ENCODE results near the gene SPRING1.
"Not testable (repeated sequence)": the region's sequence is repeated elsewhere in the genome, so short reads cannot be mapped to it uniquely, and the experiment has no call there.

Gene SPRING1

GRCh38 chr12:116760622-116761020, 22.8 kb upstream of the SPRING1 start:
- H3K4me3 ChIP-seq (ENCODE audit: low read depth, low read length), result no peak overlapping the region
- TF ChIP-seq CTCF (IDR thresholded peaks at IDR 0.05; ENCODE audit: low read depth, low read length, missing control alignments), result no peak
- DNase-seq (ENCODE audit: low read depth), result no peak

DNA sequence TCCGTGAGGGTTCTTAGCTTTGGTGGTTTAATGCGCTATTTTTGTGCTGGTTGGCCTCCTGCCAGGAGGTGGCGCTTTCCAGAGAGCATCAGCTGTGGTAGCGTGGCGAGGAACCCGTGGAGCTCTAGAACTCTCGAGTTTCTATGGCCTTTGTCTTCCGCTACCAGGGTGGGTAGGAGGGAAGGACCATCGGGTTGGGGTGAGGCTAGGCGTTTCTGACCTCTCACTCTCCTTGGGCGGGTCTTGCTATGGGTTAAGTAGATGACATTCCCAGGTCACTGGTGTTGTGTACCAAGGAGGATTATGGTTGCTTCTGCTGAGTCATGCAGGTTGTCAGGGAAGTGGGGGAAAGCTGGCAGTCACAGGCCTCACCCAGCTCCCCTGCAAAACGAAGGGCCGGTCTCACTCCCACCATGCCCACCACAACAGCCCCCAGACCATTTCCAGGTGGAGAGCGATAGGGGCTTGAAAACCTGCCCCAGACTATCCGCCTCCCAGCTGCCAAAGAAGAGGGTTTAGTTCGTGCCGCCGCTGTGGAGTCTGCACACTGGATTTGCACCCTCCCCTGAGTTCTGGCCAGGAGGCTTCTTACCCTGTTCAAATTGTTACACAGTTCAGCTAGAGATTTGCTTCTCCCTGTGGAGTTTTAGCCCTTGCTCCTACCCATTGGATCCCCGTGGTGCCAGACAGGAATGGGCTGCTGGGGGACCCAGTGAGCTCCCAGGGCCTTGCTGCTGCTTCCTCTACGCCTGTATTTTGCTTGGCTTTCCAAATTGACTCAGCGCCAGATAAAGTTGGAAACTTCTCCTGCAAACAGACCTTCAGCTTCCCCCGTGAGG, 22.1 kb upstream of the SPRING1 start:
- no peak for TF ChIP-seq CTCF (IDR thresholded peaks at IDR 0.05; ENCODE audit: low read depth, low read length, missing control alignments)
- no peak for DNase-seq (ENCODE audit: low read depth)
- H3K4me3 ChIP-seq (ENCODE audit: low read depth, low read length), result no peak overlapping the region

DNA sequence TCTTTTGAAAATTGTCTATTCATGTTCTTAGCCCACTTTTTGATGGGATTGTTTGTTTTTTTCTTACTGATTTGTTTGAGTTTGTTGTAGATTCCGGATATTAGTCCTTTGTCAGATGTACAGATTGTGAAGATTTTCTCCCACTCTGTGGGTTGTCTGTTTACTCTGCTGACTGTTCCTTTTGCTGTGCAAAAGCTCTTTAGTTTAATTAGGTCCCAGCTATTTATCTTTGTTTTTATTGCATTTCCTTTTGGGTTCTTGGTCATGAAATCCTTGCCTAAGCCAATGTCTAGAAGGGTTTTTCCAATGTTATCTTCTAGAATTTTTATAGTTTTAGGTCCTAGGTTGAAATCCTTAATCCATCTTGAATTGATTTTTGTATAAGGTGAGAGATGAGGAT, 16.9 kb upstream of the SPRING1 start:
- DNase-seq (ENCODE audit: low read depth); H3K4me3 ChIP-seq (ENCODE audit: low read depth, low read length): not testable (repeated sequence)

- DNase-seq (ENCODE audit: low read depth), result not testable (repeated sequence)
Observed at GRCh38 chr12:116754097-116754496, 16.2 kb upstream of the SPRING1 start.

DNA sequence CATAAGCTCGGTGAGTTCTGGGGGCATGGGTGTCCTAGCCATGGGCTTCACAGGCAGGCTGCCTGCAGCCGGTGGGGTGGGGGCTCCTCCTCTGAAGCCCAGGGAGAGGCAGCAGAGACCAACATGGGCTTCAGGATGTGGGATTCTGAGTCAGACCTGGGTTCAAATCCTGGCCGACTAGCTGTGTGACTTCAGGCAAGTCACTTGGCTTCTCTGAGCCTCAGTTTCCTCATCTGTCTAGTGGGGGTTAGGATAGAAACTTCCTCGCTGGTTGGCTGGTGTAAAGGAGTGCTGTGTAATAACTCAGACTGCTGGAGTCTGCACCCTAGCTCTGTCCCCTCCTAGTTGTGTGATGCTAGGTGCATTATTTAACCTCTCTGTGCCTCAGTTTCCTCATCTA, 12.4 kb upstream of the SPRING1 start:
- no peak for DNase-seq (ENCODE audit: low read depth)
- no peak for TF ChIP-seq CTCF (IDR thresholded peaks at IDR 0.05; ENCODE audit: low read depth, low read length, missing control alignments)
- no peak overlapping the region for H3K4me3 ChIP-seq (ENCODE audit: low read depth, low read length)

More at GRCh38 chr12:116754097-116754496, 16.2 kb upstream of the SPRING1 start:
- H3K4me3 ChIP-seq (ENCODE audit: low read depth, low read length), result not testable (repeated sequence)

DNA sequence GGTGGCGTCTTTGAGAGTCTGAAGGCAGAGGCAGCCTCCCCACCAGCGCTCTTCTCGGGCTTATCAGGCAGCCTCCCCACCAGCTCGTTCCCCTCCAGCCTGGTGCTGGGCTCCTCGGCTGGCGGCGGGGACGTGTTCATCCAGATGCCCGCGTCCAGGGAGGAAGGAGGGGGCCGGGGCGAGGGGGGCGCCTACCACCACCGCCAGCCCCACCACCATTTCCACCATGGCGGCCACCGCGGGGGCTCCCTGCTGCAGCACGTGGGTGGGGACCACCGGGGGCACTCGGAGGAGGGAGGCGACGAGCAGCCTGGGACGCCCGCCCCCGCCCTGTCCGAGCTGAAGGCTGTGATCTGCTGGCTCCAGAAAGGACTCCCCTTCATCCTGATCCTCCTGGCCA, 12.0 kb upstream of the SPRING1 start:
- no peak overlapping the region for H3K4me3 ChIP-seq (ENCODE audit: low read depth, low read length)
- TF ChIP-seq CTCF (IDR thresholded peaks at IDR 0.05; ENCODE audit: low read depth, low read length, missing control alignments), result no peak
- no peak for DNase-seq (ENCODE audit: low read depth)

- TF ChIP-seq CTCF (IDR thresholded peaks at IDR 0.05; ENCODE audit: low read depth, low read length, missing control alignments), result no peak
- no peak for DNase-seq (ENCODE audit: low read depth)
- no peak overlapping the region for H3K4me3 ChIP-seq (ENCODE audit: low read depth, low read length)
Observed at GRCh38 chr12:116745554-116745953, 7.7 kb upstream of the SPRING1 start.

DNA sequence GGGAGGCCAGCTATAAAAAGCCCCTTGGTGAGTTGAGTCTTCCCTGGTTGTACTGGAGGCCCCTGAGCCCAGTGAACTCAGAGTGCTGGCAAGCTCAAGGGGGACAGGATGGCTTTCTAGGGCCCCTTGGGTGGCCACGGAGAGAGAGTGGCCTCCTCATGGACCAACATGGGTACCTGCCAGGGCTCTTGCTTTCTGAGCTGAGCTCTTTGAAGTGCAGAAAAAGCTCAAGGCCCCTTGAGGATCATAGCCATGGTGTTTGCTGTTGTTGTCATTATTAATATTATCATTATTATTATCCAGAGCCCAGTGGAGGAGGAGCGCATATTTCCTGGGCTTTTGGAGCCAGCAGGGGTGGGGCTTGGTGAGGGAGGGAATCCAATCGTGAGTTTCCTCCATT, 6.9 kb upstream of the SPRING1 start:
- H3K4me3 ChIP-seq (ENCODE audit: low read depth, low read length), result no peak overlapping the region
- DNase-seq (ENCODE audit: low read depth), result no peak
- TF ChIP-seq CTCF (IDR thresholded peaks at IDR 0.05; ENCODE audit: low read depth, low read length, missing control alignments), result no peak

DNA sequence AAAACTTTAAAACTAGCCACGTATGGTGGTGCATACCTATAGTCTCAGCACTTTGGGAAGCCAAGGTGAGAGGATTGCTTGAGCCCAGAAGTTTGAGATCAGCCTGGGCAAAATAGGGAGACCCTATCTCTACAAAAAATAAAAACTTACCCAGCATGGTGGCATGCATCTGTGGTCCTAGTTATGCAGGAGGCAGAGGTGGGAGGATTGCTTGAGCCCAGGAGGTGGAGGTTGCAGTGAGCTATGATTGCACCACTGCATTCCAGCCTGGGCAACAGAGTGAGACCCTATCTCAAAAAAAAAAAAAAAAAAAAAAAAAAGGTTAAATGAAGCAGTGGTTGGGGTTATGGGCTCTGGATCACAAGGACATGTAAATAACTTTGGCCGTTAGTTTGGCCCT, 4.9 kb upstream of the SPRING1 start:
- H3K4me3 ChIP-seq (ENCODE audit: low read depth, low read length); DNase-seq (ENCODE audit: low read depth): not testable (repeated sequence)
